GM19035 (cell line): ENCODE measurements around the gene SLCO2A1.

Experiments
- ATAC-seq: cut with Tn5 transposase; IDR thresholded peaks from one replicate; pipeline ENCODE4 v1.9.1; 2021; ENCODE audit not compliant: unreplicated experiment

The SLCO2A1 gene

DNA sequence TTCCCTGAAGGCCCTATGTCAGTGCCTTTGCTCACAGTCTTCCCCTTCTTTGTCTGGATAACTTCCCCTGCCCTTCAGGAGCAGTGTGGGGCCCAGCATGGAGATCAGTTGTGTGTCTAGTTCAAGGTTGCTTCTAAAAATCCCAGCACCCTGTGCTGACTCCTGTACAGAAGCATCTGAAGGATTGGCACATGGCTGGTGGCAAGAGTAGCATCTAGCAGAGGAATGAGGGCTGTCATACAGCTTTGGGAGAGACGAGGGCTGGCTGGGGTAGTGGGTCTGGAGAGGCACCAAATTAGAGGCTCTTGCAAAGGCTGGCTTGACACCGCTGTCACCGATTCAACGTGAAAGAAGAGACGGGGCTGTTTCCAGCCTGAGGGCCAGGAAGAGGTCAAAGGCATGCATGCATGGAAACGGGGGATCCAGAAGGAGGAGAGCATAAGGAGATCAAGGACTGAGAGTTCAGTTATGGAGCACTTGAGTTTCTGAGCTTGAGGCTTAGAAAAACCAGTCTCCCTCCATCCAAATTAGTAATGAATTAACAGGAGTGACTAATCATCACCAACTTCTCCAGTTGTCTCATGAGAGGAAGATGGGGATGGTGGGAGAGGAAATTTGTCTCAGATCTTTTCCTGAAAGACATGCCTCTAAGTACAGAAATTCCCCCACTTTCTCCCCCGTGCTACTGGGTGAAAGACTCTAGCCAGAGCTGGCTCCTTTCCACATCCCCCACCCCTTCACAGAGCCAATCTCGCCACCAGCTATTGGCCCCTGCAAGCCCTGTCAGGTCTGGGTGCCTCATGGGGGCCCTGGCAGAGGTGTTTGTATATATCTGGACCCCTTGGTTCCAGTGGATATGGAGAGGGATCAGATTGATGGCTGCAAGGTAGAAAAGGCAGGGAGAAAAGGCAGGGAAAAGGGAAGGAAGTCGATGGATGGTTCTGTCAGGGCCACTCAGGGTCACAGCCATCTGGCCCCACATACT is 45.9 kb downstream of the SLCO2A1 start:
- no peak for ATAC-seq

DNA sequence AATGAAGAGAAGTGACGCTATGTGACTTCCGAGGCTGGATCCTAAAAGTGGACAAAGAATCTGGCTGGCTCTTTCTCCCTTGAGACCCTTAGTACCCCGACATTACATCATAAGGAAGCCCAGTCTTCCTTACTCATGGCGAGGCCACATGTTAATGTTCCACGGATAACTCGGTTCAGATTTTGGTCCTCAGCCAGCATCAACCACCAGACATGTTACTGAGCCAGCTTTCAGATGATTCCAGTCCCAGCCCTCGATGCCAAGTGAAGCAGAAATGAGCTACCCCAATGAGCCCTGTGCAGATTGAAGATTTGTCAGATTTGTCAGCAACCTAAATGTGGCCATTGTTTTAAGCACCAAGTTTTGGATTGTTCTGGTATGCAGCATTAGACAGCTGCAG is 46.6 kb downstream of the SLCO2A1 start:
- ATAC-seq: no peak

DNA sequence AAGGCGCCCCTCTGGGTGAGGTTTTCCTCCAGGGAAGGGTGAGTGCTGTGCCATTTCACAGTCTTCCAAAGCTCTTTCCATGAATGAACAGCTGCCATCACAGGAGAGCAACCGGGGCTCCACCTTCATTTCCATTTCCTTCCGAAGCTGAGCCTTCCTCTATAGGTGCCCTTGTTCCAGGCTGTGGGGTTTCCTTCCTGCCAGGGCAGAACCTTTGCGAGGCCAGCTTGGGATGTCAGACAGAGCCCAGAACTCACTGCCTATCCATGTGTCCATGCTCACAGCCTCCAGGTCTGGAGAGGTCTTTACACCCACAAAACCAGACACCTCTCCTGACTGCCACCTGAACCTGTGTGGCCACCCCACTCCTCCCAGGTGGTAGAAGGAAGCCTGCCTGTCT is 49.2 kb downstream of the SLCO2A1 start:
- ATAC-seq: no peak

DNA sequence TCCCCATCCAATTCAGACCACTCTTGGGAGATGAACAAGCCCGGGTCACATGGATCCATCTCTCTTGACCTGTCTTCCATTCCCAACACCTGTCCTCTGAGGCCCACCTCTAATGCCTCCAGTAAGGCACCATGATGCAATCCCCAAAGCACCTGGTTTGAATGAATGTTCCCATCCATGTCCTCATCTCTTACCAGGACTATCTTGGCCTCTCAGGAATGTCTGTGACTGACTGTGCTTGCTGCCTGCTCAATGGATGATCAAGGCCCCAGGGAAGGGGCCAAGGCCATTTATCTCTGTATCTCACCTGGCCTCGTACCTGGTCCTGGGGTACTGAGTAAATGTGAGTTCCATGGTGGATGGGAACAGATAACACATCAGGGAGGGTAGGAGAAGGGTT is 49.7 kb downstream of the SLCO2A1 start:
- no peak for ATAC-seq

- no peak for ATAC-seq
These were observed 50.2 kb downstream of the SLCO2A1 start for GRCh38 chr3:133979553-133979952.

DNA sequence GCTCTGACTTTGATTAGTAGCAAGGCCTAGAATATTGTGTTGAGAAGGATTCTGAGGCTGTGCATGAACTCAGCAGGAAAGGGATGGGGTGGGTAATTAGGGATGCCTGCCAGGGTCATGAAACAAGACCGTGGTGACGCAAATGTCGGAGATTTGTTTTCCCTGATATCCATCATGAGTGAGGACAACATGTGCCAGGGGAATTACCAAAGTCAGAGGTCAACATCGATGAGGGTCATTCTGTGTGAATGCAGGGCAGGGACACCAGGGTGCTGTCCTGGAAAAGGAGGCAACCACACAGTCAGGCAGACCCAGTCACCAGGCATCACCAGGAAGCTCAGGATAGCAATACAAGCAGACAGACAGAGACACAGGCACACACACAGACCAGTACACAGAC is 52.2 kb downstream of the SLCO2A1 start:
- ATAC-seq: no peak

DNA sequence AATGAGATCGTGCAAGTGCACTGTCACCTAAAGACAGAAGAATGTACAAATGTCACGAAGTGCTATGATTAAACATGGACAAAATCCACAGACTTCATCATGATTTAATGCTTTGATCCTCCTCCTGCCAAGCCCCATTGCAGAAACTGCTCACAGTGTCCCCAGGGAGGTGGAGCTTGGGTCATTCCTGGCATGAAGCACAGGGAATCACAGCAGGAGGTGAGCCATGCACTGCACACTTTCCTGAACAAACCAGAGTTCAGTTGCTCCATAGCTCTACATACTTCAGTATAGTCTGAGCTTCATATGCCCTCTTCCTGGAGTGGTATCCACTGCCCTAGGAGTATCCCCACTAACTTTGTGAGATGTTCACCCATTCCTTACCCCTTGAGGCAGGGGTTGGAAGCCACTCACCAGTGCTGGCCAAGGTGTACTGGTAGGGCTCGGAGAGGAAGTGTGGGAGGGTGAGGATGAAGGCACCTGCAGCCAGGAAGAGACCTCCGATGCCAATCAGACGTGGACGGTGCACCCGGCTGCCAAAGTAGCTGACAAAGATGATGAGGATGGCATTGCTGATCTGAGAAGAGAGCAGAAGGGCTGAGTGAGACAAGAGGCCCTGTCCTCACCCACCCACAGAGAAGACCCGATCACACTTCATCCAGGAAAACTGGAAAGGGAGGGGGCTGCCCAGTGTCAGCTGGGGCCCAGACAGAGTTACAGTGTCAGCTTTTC is 56.3 kb downstream of the SLCO2A1 start:
- ATAC-seq: no peak

DNA sequence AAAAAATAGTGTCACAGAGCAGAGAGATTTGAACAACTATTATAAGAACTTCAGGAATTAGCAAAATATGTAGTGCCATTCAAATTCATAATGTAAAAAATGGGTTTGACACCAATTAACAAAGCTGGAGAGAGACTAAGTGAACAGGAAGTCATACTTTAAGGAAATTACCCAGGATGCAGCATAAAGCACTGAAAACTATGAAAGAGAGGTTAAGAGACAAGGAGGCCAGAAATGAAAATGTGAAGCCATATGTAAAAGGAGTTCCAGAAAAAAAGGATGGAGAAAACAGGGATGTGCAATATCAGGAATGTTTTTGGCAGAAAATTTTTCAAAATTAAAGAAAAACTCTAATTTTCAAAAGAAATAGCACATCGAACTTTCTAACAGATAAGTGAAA is 57.6 kb downstream of the SLCO2A1 start:
- no peak for ATAC-seq

- ATAC-seq: no peak
These were observed 58.8 kb downstream of the SLCO2A1 start for GRCh38 chr3:133970916-133971315.

- no peak for ATAC-seq
These were observed 59.4 kb downstream of the SLCO2A1 start for GRCh38 chr3:133970339-133970738.

DNA sequence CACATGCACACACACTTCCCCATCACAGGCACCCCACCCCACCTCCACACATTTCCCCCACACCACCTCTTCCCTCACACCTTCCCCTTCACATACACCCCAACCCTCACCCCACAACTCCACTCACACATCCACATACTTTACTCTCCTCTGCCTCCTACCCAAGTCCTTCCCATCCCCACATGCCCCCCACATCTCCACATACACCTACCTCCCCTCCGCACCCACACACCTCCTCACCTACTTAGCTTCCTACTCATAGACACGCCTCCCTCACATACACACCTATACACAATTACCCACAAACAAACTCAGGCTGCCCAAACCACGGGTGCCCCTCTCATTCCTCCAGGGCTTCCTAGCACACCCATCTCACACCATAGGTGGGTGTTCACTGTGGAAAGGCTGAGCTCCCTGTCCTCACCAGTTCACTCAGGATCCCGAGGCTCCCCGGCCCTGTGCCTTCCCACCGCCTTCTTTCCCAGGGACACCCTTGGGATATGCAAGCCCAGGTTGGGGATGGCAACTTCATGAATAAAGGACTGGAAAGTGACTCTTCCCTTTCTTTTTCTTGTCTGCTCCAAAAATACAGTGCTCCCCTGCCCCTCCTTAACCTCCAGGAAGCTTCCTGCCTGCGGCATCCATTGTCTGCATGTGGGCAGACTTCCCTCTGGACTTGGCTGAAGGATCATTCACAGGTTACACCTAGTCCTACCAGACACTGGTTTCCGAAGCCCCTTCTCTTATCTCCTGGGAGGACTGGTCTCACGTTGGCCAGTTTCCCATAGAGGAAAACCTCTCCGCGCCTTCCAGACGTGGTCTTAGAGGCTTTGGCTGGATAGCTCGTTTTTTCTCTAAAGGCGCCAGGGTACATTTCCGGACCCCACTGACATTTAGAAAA is 61.5 kb downstream of the SLCO2A1 start:
- ATAC-seq: no peak

GRCh38 chr3:133966954-133967353 is 62.8 kb downstream of the SLCO2A1 start:
- no peak for ATAC-seq

- no peak for ATAC-seq
These were observed 63.8 kb downstream of the SLCO2A1 start for GRCh38 chr3:133965906-133966305.

DNA sequence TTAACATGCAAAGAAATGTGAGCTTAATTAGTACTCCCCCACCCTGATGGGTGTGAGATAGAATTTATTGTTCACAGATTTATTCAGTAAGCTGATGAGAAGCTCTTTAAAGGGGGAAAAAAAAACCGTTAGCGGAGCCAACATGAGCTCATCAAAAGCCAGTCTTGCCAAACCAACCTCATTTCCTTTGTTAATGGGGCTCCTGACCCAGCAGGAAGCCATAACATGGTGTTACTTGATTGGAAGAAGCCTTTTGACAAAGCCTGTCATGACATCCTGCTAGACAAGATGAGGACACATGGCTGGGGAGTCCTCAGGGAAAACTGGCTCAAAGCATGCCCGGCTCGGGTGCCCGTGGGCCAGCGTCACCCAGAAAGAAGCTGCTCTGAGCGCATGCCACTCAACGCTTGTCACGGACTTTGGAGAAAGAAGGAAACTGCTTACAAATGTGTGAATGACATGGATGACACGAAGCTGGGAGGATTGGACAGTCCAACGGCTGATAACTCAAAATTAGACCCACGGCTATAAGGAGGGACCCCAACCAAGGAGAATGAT is 64.6 kb downstream of the SLCO2A1 start:
- ATAC-seq: no peak

DNA sequence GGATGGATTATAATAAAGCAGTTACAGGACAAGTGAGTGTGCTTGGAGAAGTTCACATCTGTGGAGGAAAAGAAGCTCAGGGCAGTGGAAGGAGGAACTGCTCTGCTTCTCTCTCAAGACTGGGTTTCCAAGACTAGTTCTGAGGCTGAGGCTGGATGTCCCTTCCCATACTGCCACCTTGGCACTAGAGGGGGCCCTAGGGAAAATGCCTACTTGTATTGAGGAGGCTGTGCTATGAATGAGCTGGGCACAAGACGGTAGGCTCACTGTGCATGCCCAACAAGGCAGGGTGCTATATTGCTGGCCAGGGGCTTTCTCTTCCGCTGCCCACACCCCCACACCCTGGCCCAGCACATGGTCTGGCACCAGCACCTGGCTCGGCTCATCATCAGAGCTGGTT is 65.2 kb downstream of the SLCO2A1 start:
- no peak for ATAC-seq

DNA sequence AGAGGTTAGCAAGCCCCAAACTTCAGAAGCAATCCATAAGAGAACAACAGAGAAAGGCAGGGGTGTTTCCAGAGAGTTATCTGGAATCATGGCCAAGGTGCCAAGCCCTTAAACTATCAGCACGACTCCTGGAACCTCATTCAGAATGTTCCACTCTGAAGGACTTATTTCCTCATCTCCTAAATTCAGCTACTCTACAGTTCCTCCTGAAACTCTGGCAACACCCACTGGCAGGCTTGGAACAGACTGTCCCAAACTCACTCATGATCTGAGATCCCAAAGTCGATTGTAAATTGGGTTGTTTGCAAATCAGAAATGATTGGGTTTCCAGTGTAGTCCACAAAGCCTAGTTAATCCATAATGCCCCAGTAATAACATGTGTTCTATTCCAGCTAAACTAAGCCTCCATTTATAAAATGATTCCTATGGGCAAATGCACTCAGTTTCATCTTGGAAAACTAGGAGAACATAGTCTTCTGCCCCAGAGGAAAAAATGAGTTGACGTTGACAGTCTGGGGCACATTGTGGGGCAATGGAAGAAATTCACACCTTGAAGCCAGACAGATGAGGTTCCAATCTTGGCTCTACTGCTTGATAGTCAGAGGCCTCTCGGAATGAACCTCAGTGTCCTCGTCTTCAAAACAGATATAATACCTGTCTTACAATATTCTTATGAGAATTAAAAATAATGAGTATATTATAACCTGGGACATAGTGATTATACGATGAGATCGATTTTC is 65.9 kb downstream of the SLCO2A1 start:
- ATAC-seq: no peak

DNA sequence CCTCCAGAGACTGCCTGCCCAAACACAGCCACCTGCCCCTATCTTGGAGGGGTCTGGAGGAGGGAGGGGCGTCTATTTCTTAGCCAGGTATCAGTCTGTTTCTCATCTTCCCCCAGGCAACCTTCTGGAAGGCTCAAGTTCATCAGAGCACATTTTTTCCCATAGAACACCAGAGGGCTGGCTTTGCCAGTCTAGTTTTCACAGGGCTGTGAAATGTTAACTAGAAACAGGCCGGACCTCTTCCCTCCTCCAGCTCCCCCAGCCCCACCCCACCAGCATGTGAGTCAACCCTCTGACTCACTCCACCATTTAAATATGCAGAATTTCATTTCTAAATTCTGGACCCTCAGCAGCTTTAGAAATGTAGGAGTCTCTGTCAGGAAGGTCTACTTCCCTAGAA is 66.9 kb downstream of the SLCO2A1 start:
- ATAC-seq: no peak

- ATAC-seq: no peak
These were observed 71.5 kb downstream of the SLCO2A1 start for GRCh38 chr3:133958071-133958805.

DNA sequence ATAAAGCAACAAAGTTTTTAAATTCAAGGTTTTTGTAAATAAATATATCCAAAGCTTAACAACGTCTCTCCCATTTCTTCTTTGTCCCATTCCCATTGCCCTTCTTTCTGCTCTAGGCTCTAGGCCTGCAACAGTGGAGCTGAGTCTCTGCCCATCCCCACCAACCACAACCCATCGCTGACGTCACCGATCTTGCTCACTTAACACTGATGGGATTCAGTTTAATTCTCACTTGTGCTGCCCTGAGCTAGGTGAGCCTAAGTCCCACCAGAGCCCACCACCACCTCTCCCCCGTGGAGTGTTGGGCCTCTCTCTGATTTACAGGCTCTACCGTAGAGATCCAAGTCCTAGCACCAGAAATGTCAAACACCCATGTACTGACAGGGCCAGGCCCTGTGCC is 72.7 kb downstream of the SLCO2A1 start:
- ATAC-seq: no peak
